HG03565 (cell line): ENCODE data around the gene EIF2A.

Experiments used
- ATAC-seq: cut with Tn5 transposase; IDR thresholded peaks from one replicate; pipeline ENCODE4 v1.9.1; 2021; ENCODE audit warnings: mild to moderate bottlenecking, moderate library complexity; ENCODE audit not compliant: unreplicated experiment

EIF2A gene

DNA sequence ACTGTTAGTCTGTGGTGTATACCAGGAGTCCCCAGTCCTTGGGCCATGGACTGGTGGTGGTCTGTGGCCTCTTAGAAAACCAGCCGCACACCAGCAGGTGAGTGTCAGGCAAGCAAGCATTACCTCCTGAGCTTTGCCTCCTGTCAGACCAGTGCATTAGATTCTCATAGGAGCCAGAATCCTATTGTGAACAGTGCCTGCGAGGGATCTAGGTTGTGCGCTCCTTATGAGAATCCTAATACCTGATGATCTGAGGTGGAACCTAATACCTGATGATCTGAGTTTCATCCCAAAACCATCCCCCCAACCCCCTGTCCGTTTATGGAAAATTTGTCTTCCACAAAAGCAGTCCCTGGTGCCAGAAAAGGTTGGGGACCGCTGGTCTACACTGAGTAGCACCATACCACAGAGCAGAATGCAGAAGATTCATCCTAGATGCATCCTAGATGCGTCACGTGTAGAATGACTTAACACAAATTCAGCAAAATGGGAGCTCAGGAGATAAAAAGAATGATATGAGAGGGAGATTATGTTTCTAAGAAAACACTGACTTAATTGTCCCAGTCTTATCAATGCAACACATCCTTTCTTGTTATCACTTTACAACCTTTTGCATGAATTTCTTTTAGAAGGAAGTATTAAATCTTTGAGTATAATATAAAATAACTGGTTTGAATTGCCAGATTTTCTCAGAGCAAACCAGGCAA lies 85.1 kb downstream of the EIF2A start:
- no peak for ATAC-seq

DNA sequence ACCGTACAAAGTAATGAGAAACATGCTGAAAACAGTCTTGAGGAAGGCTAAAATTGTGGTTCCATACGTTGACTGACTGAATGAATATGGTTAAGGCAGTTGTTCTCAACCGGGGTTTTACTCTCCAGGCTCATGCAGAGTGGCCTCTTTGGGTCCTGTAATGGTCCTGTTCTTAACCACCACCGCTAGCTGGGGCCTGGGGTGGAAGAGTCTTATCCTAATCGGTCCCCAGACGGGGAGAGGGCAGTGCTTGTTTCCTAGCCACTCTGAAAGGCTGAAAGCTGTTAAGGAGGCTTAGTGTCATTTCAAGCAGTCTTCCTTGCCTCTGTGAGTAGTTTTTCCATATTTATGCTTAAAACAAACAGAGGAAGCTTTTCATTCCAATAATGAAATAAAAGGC lies 88.5 kb downstream of the EIF2A start:
- ATAC-seq, result no peak

DNA sequence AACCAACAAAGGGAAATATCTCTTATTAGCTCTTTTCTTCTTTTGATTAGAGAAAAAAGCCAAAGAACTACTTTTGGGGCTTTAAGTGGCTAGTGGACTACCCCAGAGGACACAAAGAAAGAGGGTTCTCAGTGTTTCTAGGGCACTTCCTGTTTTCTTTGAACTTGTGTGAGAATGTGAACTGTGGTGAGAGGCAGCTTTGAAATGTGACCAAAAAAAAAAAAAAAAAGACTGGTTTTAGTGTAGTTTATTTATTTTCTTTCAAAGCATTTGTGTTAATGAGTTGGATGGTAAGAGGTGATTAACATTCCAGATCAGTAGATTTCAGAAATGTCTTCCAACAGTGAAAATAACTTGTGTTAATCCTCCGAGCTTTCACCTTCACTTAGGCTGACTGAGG lies 88.9 kb downstream of the EIF2A start:
- ATAC-seq, result peak; percentile 76
